H1 (cell line): ENCODE data around the gene EVI2B. TPM values are rescaled to one million over a fixed set of nuclear protein-coding genes. Genes with fewer than 3 reads are reported as not detected.

ENCODE experiments used
- CBX8 ChIP-seq: fragments of 300-800, 300-1000 bp; sonication (generic); IDR thresholded peaks from 2 replicates; pipeline ENCODE4 v1.7.1; 2016; ENCODE audit warnings: low read depth, low read length, borderline replicate concordance
- SUZ12 ChIP-seq: fragments of 200-600 bp; sonication (generic); IDR thresholded peaks from 2 replicates; pipeline ENCODE4 v1.6.1; 2012; ENCODE audit warnings: mild to moderate bottlenecking, inconsistent platforms, low read length, moderate library complexity, mixed read lengths
- polyA plus RNA-seq, 7 experiments: library from polyadenylated mRNA; depleted of rRNA in 3 of 7; stranded (reverse) in 5 of 7; unstranded in 2 of 7; fragments of >200 nt in 5 of 7; fragments of 200-250 nt in 2 of 7; gene quantifications; 1 replicate in 5 of 7; 2 replicates in 1 of 7; 4 replicates in 1 of 7; pipeline versions ENCODE4 v1.2.1 to v1.2.3, GENCODE V29; 2011 to 2013; ENCODE audit warnings: missing spikeins in 2 of 7, mixed read lengths in 2 of 7
- total RNA-seq: library from RNA; stranded (reverse); fragmentation: NEBNext Ultra II Directional; extraction: Animal tissue kit (Norgen Biotek cat#: 25700); gene quantifications from 2 replicates; pipeline ENCODE4 v1.2.1, GENCODE V29; 2021

Gene EVI2B
- total and polyA plus RNA-seq, 2 of the 8 experiments (the other 6 are each of a cell fraction or from before 2014, with no cell fraction given), result not detected

DNA sequence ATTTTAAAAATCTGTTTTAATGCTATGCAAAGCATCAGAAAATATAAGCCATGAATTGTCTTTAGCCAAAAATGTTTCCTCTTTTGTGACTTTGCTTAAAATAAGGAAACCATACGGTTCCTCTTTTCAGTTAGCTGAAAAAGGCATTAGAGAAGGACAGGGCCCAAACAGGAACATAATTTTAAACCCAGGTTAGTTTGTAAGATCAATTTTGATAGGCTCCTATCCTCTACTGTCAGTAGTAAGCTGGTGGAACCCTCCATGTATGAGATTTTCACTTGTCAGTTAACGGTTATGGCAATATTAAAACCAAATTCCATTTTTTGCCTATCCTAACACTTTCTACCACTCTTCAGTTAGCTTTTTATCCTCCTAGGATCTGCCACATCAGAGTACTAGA is 4.3 kb downstream of the EVI2B start (continued):
- TF ChIP-seq CBX8, result no peak
- no peak for TF ChIP-seq SUZ12
- TF ChIP-seq, all 59 proteins: peak for 0
